ENCODE results near the gene SFMBT2.
"Not testable (repeated sequence)": the region's sequence is repeated elsewhere in the genome, so short reads cannot be mapped to it uniquely, and the experiment has no call there.

The SFMBT2 gene

GRCh38 chr10:7206412-7207100, 204.3 kb downstream of the SFMBT2 start:
- no peak for DNase-seq

GRCh38 chr10:7205656-7206055, 205.2 kb downstream of the SFMBT2 start:
- DNase-seq, result no peak

- DNase-seq, result no peak
Observed at GRCh38 chr10:7202793-7203355, 208.0 kb downstream of the SFMBT2 start.

- DNase-seq, result no peak
Observed at GRCh38 chr10:7199152-7199760, 211.6 kb downstream of the SFMBT2 start.

- DNase-seq, result no peak
Observed at GRCh38 chr10:7196284-7196683, 214.6 kb downstream of the SFMBT2 start.

- no peak for DNase-seq
Observed at GRCh38 chr10:7195118-7195517, 215.7 kb downstream of the SFMBT2 start.

- no peak for DNase-seq
Observed at GRCh38 chr10:7194571-7194970, 216.3 kb downstream of the SFMBT2 start.

- DNase-seq, result no peak
Observed at GRCh38 chr10:7193369-7193768, 217.5 kb downstream of the SFMBT2 start.

GRCh38 chr10:7192831-7193361, 217.9 kb downstream of the SFMBT2 start:
- peak; percentile 67 for DNase-seq

- no peak for DNase-seq
Observed at GRCh38 chr10:7192061-7192460, 218.8 kb downstream of the SFMBT2 start.

GRCh38 chr10:7190772-7191171, 220.1 kb downstream of the SFMBT2 start:
- DNase-seq, result not testable (repeated sequence)

GRCh38 chr10:7189909-7190308, 220.9 kb downstream of the SFMBT2 start:
- DNase-seq, result no peak

GRCh38 chr10:7188456-7189050, 222.3 kb downstream of the SFMBT2 start:
- no peak for DNase-seq

GRCh38 chr10:7186387-7187018, 224.3 kb downstream of the SFMBT2 start:
- DNase-seq, result no peak

GRCh38 chr10:7185367-7185690, 225.5 kb downstream of the SFMBT2 start:
- no peak for DNase-seq

GRCh38 chr10:7184660-7185366, 226.0 kb downstream of the SFMBT2 start:
- peak; percentile 24 for DNase-seq

- DNase-seq, result not testable (repeated sequence)
Observed at GRCh38 chr10:7184116-7184515, 226.7 kb downstream of the SFMBT2 start.

- not testable (repeated sequence) for DNase-seq
Observed at GRCh38 chr10:7182327-7182726, 228.5 kb downstream of the SFMBT2 start.

GRCh38 chr10:7181420-7181819, 229.4 kb downstream of the SFMBT2 start:
- DNase-seq, result no peak

GRCh38 chr10:7179536-7179935, 231.3 kb downstream of the SFMBT2 start:
- DNase-seq, result no peak

GRCh38 chr10:7173948-7174347, 236.9 kb downstream of the SFMBT2 start:
- DNase-seq, result no peak

- no peak for DNase-seq
Observed at GRCh38 chr10:7171825-7172224, 239.0 kb downstream of the SFMBT2 start.
